ENCODE data around the gene NKD2.

DNA sequence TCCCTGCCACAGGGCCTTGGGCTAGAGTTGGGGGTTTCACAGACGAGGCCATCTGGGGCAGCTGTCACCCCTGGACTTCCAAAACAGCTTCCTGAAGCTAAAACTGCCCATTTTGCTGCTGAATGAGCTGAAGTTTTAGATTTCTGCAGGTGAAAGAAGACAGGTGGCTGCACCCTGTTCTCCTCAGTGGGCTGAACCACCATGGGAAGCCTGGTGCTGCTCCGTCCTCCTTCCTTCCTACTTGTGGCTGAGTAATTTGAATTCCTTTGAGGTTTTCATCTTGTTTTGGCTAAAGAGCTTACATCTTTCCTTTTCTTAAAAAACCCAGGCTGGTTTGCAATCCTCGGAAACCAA is 5.3 kb downstream of the NKD2 start:
- TF ChIP-seq, protein P1, sequence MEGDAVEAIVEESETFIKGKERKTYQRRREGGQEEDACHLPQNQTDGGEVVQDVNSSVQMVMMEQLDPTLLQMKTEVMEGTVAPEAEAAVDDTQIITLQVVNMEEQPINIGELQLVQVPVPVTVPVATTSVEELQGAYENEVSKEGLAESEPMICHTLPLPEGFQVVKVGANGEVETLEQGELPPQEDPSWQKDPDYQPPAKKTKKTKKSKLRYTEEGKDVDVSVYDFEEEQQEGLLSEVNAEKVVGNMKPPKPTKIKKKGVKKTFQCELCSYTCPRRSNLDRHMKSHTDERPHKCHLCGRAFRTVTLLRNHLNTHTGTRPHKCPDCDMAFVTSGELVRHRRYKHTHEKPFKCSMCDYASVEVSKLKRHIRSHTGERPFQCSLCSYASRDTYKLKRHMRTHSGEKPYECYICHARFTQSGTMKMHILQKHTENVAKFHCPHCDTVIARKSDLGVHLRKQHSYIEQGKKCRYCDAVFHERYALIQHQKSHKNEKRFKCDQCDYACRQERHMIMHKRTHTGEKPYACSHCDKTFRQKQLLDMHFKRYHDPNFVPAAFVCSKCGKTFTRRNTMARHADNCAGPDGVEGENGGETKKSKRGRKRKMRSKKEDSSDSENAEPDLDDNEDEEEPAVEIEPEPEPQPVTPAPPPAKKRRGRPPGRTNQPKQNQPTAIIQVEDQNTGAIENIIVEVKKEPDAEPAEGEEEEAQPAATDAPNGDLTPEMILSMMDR (conservative IDR thresholded peaks at IDR 0.05; ENCODE audit: low read depth in 2 of 2), result no peak
- TF ChIP-seq EZH2 (IDR thresholded peaks at IDR 0.05; ENCODE audit: low read depth, unreplicated experiment) (no peak), POLR2AphosphoS5 (IDR thresholded peaks at IDR 0.05; ENCODE audit: low read depth) (no peak), CREB1 (CRISPR knock-in tag; IDR thresholded peaks at IDR 0.05; ENCODE audit: low read depth) (no peak), STAT1 (IDR thresholded peaks at IDR 0.05; ENCODE audit: unreplicated experiment) (no peak)
- TF ChIP-seq, protein P2, sequence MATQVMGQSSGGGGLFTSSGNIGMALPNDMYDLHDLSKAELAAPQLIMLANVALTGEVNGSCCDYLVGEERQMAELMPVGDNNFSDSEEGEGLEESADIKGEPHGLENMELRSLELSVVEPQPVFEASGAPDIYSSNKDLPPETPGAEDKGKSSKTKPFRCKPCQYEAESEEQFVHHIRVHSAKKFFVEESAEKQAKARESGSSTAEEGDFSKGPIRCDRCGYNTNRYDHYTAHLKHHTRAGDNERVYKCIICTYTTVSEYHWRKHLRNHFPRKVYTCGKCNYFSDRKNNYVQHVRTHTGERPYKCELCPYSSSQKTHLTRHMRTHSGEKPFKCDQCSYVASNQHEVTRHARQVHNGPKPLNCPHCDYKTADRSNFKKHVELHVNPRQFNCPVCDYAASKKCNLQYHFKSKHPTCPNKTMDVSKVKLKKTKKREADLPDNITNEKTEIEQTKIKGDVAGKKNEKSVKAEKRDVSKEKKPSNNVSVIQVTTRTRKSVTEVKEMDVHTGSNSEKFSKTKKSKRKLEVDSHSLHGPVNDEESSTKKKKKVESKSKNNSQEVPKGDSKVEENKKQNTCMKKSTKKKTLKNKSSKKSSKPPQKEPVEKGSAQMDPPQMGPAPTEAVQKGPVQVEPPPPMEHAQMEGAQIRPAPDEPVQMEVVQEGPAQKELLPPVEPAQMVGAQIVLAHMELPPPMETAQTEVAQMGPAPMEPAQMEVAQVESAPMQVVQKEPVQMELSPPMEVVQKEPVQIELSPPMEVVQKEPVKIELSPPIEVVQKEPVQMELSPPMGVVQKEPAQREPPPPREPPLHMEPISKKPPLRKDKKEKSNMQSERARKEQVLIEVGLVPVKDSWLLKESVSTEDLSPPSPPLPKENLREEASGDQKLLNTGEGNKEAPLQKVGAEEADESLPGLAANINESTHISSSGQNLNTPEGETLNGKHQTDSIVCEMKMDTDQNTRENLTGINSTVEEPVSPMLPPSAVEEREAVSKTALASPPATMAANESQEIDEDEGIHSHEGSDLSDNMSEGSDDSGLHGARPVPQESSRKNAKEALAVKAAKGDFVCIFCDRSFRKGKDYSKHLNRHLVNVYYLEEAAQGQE (IDR thresholded peaks at IDR 0.05; ENCODE audit: unreplicated experiment), result no peak

Measured in GM23338 (cell line).